A549 (cell line): ENCODE results near the gene WDR62.

Experiments
- EP300 ChIP-seq, 2 experiments: fragments of >200 bp; sonication (Bioruptor Twin); formaldehyde crosslinking; IDR thresholded peaks; 2 replicates in 1 of 2; 3 replicates in 1 of 2; pipeline ENCODE4 v1.6.1; 2016 to 2017
- GATA3 ChIP-seq: IDR thresholded peaks from 2 replicates; pipeline ENCODE4 v1.6.1; 2012; ENCODE audit warnings: borderline replicate concordance
- KDM1A ChIP-seq: fragments of 200-600 bp; sonication (generic); IDR thresholded peaks from 2 replicates; pipeline ENCODE4 v1.6.1; 2016; ENCODE audit warnings: low read depth, mild to moderate bottlenecking
- MAZ ChIP-seq: fragments of 150-350 bp; IDR thresholded peaks from 2 replicates; pipeline ENCODE4 v1.6.1; 2014; ENCODE audit warnings: antibody characterized with exemption, low read depth, low read length, borderline replicate concordance
- POLR2A ChIP-seq: IDR thresholded peaks from 2 replicates; pipeline ENCODE4 v1.6.1; 2012; ENCODE audit warnings: mild to moderate bottlenecking, low read length
- REST ChIP-seq: fragments of 200-600 bp; sonication (generic); IDR thresholded peaks from 2 replicates; pipeline ENCODE4 v1.6.1; 2016; ENCODE audit warnings: antibody characterized with exemption, mild to moderate bottlenecking, moderate library complexity
- TP53 ChIP-seq: fragments of 250-450 bp; sonication (Bioruptor Pico); IDR thresholded peaks from 2 replicates; pipeline ENCODE4 v1.5.0; 2021; ENCODE audit warnings: mild to moderate bottlenecking, moderate library complexity
- TF ChIP-seq, protein P1 (sequence below): IDR thresholded peaks from 2 replicates; pipeline ENCODE4 v1.6.1; 2012; ENCODE audit warnings: low read depth, borderline replicate concordance
- TF ChIP-seq, protein P2 (sequence below): fragments of >200 bp; sonication (Bioruptor Twin); formaldehyde crosslinking; IDR thresholded peaks from 3 replicates; pipeline ENCODE4 v1.5.1; 2016

DNA sequence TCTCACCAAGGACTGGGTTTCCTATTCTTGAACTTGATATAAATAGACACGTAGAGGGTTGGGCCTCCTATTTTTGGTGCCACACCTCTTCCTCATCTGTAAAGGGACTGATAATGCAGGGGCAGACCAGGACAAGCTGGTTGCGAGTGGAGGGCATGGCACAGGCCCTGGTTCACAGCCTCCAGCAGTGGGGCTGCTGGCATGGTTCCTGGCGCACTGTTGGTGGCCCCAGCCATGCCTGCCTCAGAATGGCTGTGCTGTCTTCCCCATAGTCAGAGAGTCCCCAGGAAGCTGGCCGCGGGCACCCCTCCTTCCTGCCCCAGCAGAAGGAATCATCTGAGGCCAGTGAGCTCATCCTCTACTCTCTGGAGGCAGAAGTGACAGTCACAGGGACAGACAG is 45.8 kb downstream of the WDR62 start:
- TF ChIP-seq, protein P1, sequence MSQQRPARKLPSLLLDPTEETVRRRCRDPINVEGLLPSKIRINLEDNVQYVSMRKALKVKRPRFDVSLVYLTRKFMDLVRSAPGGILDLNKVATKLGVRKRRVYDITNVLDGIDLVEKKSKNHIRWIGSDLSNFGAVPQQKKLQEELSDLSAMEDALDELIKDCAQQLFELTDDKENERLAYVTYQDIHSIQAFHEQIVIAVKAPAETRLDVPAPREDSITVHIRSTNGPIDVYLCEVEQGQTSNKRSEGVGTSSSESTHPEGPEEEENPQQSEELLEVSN, result no peak
- TF ChIP-seq POLR2A (0 out of 2 replicates have a peak, but pooled peaks have one; percentile 17), REST (no peak), TP53 (CRISPR knock-in tag) (no peak), MAZ (no peak), EP300 (IDR thresholded peaks at IDR 0.05) (no peak), KDM1A (no peak), GATA3 (no peak)
- TF ChIP-seq, protein P2, sequence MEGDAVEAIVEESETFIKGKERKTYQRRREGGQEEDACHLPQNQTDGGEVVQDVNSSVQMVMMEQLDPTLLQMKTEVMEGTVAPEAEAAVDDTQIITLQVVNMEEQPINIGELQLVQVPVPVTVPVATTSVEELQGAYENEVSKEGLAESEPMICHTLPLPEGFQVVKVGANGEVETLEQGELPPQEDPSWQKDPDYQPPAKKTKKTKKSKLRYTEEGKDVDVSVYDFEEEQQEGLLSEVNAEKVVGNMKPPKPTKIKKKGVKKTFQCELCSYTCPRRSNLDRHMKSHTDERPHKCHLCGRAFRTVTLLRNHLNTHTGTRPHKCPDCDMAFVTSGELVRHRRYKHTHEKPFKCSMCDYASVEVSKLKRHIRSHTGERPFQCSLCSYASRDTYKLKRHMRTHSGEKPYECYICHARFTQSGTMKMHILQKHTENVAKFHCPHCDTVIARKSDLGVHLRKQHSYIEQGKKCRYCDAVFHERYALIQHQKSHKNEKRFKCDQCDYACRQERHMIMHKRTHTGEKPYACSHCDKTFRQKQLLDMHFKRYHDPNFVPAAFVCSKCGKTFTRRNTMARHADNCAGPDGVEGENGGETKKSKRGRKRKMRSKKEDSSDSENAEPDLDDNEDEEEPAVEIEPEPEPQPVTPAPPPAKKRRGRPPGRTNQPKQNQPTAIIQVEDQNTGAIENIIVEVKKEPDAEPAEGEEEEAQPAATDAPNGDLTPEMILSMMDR, result no peak
